Activated T-cell treated with anti-CD3 and anti-CD28 coated beads for 48 hours (primary cell): ENCODE measurements around the gene KRT28.
"Not testable (repeated sequence)": the region's sequence is repeated elsewhere in the genome, so short reads cannot be mapped to it uniquely, and the experiment has no call there.

ENCODE experiments used
- DNase-seq: peaks from one replicate; pipeline ENCODE4 v3.0.0-alpha.2; 2020; ENCODE audit warnings: low read depth

KRT28 gene

DNA sequence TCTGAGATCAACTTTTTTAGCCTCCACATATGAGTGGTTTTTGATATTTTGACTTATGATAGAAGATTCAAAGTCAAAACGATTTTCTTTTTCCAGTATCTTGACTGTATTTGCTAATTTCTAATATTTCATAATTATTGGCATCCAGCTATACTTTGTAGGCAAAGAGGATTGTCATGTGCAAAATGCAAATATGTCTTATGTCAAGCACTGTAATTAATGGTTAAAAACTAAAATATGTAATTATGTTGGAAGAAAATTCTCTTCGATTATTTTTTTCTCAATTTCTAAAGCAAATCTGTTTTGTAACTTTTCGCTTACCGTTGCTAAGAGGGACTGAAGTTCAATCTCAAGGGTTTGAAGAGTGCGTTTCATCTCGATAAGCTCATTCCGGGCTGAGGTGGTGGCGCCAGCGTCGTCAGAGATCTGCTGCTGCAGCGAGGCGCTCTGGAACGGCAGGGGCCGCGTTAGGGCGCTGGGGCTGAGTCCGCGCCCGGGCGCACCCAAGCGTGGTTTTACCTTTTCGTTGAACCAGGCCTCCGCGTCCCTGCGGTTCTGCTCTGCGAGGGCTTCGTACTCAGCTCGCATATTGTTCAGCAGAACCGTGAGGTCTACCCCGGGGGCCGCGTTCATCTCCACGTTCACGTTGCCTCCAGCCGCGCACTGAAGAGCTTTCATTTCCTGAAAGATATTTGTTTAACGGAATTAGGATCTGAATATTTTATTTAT, 20.4 kb downstream of the KRT28 start:
- peak; percentile 16 for DNase-seq

DNA sequence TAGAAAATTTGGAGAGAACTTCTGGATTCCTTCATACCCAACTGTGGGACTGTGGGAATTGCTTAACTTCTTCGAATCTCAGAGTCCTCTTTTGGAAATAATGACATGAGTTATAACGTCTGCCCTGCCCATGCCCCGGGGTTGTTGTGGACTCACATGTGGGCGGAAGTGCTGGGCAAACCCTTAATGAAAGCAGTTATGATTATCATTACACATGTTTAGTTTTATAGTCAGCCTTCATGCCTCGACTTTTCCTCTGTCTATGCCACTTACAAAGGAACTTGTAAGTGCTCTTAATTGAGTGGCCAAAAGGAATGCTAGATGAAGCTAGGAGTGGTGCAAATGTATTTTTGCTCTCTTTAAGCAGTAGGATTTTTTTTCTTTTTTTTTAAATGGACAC, 21.3 kb downstream of the KRT28 start:
- no peak for DNase-seq

DNA sequence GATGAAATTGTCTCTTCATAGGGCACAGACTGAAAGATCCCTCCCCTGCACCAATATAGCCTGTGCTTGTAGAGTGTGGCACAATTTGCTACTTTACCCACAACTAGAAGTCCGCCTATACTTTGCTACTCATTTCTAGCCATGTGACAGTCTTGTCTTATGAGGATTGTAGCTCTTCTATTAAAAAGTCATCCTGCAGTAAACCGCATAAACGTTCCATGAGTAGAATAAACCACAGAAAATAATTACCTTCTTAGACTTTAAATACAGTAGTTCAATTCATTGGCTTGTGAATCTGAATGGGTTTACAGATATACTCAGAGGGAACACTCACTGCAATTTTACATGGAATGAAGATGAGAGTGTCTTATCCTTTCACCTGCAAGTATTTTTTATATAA, 21.8 kb downstream of the KRT28 start:
- DNase-seq, result no peak

DNA sequence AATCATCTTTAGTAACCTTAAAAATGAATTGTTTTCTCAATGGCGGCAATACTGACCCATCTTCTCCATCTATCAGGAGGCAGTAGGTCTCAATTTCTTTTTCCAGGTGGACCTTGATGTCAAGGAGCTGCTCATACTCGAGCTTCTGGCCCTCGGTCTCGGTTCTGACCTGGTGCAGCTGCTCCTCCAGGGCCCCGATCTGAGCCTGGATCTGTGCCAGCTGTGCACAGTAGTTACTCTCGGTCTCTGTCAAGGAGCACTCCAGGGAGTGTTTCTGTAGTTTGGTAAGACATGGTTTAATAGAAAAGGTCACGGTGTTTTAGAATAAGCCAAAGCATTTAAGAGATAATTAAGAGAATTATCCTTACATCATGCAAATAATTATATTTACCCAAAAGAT, 22.3 kb downstream of the KRT28 start:
- DNase-seq, result no peak

DNA sequence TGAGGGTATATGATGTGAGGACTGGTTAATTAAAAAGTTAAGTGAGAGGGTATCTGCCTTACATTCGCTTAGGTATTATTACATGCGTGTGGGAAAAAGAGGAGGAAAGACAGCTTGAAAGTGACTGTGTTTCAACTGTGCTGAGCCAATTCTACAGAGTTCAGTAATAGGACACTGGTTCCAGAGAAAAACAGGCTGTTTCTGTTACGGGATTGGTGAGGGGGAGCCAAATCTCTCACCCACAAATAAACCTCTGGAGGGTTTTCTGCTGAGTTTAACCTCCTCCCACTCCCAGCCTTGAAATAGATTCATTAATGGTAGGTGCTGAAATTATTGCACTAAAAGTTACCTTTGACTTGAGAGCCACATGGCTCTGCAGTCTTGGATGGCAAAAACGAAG, 23.8 kb downstream of the KRT28 start:
- DNase-seq, result no peak

DNA sequence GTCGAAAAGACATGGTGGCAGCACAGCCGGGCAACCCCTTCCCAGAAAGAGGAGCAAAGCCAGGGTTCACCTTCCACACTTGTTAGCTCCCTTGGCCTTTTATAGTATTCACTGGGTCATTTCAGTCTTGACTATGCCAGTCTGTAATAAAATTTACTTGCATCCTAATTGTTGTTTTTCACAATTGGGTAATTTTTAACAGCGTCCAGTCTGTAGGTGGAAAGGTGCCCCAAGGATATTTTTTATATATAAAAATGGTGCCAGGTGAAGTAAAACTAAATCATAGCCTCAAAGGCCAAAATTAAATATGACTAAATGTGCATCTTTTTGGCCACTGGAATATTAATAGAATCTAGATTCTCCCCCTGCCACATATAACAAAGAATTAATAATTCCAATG, 27.7 kb downstream of the KRT28 start, which contains the start of gene KRT26:
TSS of gene KRT26 (minus strand) at position 101 of the 400 bp plus-strand sequence. CDS start at position 13, 88 bp downstream.
- DNase-seq, result no peak

DNA sequence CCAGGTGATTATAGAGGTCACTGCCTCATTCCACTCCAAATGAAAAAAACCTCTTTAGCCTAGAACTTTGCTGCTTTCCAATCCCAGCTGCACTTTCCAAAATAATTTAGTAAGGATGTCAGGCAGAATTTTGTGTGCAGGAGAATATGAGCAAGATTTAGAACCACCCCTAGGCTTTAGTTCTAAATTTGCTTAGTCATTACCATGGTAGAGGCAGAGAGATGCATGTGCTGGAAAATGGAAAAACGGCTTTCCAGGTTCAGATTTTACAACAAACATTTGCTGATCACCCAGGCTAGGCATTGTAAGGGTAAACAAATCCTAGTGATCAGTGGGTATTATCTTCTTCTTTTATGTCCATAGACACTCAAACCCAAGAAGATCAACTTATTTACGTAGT, 34.1 kb downstream of the KRT28 start:
- DNase-seq, result no peak

DNA sequence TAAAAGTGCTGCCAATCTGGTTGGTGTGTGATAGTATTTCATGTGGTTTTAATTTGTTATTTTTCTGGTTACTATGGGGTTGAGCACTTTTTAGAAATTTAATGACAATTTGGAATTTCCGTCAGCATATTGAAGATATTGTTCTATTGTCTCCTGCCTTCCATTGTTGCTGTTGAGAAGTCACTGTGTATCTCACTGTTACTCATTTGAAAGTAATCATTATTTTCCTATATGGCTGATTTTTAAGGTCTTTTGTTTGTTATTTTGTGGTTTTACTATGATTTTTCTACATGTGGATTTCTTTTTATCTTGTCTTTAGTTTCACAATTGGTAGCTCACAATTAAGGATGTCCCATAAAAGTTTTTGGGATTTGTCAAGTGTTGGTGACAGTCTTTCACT, 36.0 kb downstream of the KRT28 start:
- DNase-seq, result no peak

DNA sequence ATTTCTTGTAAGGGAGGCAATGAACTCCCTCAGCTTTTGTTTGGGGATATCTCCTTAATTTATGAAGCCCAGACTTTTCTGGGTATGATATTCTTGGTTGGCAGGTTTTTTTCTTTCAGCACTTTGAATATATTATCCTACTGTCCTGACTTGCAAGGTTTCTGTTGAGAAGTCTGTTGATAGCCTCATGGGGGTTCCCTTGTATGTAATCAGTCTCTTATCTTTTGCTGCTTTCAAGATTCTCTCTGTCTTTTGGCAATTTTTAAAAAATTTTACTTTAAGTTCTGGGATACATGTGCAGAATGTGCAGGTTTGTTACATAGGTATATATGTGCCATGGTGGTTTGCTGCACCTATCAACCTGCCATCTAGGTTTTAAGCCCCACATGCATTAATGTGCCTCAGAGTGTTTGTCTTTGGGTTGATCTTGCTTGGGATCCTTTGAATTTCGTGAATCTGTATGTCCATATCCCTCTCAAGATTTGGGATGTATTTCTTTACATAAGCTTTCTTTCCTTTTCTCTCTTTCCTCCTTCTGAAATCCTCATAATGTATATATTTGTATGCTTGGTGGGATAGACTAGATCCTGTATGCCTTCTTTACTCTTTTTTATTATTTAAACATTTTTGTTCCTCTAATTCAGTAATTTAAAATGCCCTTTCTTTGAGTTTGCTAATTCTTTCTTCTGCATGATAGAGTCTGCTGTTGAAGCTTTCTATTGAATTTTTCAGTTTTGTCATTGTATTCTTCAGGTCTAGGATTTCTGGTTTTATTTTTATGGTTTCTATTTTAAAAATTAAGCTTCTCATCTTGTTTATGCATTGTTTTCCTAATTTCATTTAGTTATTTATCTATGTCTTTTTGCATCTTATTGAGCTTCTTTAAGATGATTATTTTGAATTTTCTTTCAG, 39.4 kb downstream of the KRT28 start:
- DNase-seq, result no peak

DNA sequence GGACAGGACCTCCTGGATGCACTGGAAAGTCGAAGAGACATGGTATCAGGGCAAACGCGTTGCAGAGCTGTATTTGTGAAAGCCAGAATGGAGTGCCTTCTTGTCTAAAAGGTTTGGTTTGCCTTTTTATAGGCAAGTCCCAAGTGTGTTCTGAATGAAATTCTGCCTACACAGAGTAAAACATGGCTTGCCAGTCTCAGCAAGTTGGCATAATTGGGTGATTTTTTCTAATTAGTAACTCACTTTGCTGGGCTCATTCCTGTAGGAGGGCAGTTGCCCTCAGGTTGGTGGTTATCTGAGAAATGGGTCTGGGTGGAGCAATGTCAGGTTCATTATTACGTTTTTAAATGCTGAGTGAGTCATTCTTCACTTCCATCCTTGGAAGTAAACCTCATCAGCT, 44.5 kb downstream of the KRT28 start, which contains the start of gene KRT25:
TSS of gene KRT25 (minus strand) at position 101 of the 400 bp plus-strand sequence. CDS start at position 41, 60 bp downstream.
- no peak for DNase-seq

DNA sequence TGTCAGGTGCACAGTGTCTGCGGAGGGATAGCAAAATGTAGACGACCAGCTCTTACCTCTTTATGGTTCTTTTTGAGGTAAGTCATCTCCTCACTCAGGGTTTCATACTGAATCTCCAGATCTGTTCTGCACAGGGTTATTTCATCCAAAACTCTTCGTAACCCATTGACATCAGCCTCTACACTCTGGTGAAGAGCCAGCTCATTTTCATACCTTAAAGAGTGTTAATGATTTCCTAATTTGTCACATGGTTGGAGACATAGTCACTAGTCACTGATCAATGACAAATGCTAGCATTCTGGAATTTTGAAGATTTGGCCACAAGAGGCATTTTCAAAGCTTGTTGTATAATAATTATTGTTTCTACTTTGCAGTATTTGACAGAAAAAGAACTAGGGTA, 46.0 kb downstream of the KRT28 start:
- no peak for DNase-seq

DNA sequence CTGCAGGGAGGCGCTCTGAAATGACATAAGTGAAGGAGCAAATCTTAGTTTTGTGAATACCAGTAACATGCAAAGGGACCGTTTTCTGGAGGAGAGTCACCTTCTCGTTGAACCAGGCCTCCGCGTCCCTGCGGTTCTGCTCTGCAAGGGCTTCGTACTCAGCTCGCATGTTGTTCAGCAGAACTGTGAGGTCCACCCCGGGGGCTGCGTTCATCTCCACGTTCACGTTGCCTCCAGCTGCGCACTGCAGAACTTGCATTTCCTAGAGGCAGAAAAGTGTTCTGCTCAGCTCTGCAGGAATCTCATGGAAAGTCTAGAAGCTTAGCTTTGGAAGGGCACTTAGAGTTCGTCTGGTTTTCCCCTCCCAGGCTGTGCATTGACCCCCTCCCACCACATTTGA, 48.7 kb downstream of the KRT28 start:
- no peak for DNase-seq

DNA sequence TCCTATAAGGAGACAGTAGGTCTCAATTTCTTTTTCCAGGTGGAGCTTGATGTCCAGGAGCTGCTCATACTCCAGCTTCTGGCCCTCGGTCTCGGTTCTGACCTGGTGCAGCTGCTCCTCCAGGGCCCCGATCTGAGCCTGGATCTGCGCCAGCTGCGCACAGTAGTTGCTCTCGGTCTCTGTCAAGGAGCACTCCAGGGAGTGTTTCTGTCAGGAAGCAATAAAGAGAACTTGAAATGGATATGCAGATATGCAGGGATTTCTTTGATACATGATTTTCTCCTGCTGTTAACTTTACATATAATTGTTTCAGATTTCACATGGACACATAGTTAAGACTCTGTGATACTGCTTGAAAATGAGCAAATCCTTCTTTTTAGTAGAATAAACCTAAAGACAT, 49.4 kb downstream of the KRT28 start:
- no peak for DNase-seq

DNA sequence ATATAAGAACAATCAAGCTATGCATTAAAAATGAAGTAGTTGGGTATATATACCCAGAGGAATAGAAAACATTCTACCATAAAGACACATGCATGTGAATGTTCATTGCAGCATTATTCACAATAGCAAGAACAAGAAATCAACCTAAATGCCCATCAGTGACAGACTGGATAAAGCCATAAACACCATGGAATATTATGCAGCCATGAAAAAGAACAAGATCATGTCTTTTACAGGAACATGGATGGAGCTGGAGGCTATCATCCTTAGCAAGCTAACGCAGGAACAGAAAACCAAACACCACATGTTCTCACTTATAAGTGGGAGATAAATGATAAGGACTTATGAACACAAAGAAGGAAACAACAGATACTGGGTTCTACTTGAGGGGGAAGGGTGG, 51.1 kb downstream of the KRT28 start:
- not testable (repeated sequence) for DNase-seq
